GDM1 (cell line): ENCODE results near the gene GUCY1A2.

Experiments
- DNase-seq: peaks from one replicate; lab custom pipeline; 2025; lab: John Stamatoyannopoulos, UW

Gene GUCY1A2

GRCh38 chr11:106998116-106998915 lies 20.0 kb downstream of the GUCY1A2 start:
- DNase-seq: no peak

GRCh38 chr11:106997227-106997626 lies 21.0 kb downstream of the GUCY1A2 start:
- no peak for DNase-seq

- DNase-seq: no peak
Measured at GRCh38 chr11:106996691-106997090, 21.6 kb downstream of the GUCY1A2 start.

DNA sequence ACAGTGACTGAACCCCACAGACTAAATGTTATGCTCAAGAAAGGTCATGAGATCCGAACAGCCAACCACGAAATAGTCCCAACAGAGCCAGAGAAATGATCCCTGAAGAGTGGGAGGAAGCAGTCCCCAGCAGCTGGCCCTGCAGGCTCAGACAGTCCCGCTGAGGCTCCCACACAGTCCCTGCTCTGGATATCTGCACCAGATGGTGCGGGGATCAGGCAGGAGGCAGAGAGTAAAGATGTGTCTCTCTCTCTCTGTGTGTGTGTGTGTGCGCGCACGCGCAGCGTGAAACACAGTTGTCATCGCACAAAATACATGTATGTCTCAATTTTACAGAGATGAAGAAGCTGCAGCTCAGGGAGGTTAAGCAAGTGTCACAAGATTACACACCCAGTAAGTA lies 27.9 kb downstream of the GUCY1A2 start:
- DNase-seq: no peak

DNA sequence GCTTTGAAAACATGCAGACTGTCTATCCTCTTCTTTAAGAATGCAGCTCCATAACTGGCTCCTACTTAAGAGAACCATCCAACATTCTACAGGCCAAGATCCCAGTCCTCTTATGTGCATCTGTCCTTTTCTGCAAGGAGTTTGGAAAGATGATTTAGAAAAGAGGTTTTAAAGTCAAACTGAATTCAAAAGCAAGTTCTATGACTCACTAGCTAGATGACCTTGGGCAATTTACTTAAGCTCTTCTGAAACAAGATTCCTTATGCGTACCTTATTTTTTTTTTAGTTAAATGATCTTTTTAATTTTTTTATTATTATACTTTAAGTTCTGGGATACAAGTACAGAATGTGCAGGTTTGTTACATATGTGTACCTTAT lies 29.2 kb downstream of the GUCY1A2 start:
- DNase-seq: no peak

GRCh38 chr11:106988151-106989077 lies 29.9 kb downstream of the GUCY1A2 start:
- no peak for DNase-seq

DNA sequence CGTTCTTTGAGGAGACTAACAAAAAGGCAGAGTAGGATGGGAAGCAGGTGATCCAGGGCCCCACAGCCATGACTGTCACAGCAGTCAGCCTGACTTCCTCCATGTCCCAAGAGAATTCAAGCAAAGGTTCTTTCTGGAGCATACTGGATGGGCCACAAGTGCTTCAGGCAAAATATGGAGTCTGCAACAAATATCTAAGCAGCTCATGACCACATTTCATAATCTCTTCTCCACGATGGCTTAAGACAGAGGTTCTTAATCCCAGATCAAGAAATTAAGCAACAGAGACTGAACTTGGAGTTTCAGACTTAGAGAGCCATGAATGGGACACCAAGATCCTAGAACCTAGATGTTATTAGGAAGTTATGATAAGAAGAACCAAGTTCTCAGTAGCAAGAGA lies 31.6 kb downstream of the GUCY1A2 start:
- DNase-seq: no peak

GRCh38 chr11:106986261-106986660 lies 32.0 kb downstream of the GUCY1A2 start:
- no peak for DNase-seq

GRCh38 chr11:106983991-106984390 lies 34.3 kb downstream of the GUCY1A2 start:
- no peak for DNase-seq

DNA sequence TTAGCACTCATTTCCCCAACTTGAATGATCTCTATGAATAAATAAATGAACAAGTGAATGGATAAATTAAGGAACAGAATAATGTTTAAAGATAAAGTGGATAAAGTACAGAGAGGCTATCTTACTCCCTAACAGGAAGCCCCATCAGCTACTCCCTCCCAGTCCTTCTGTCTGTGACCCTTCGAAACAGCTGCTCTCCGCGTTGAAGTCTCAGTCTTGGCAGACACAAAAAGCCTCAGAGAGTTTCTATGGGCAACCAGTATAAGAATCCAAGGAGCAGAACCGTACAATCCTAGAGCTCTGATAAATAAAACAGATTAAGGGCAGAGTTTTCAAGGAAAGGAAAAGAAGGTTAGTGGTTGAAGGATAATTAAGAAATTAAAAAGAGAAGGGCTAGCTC lies 35.0 kb downstream of the GUCY1A2 start:
- DNase-seq: no peak

DNA sequence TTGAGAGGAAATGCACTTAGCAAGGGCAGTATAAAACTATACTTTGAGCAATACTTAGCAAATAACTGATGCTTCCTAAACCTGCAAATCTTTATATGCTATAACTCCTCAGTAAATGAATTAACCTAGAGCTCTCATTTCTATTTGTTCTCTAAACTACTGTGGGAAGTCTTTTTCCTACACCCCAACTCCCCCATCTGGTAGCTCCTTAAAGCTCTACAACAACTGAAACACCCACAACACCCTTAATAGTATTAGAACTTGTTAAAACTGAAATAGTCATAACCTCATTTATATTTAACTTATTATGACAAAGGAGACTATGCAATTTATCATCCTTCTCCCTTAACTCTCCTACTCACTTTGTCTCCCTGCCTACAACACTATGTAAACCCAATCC lies 43.4 kb downstream of the GUCY1A2 start:
- no peak for DNase-seq

DNA sequence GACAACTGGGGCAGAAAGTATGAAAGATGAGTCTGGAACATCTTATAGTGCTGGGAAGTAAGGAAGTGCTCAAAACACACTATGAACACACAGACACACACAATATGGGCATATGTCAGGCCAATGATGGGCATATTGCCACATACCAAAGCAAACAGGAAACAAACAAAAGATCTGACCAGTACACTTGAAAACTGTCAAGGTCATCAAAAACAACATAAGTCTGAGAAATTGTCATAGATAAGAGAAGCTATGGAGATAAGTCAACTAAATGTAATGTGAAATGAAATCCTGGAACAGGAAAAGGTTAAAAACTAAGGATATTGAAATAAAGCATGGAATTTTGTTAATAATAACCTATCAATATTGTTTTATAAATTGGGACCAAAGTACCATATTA lies 46.4 kb downstream of the GUCY1A2 start:
- DNase-seq: no peak

DNA sequence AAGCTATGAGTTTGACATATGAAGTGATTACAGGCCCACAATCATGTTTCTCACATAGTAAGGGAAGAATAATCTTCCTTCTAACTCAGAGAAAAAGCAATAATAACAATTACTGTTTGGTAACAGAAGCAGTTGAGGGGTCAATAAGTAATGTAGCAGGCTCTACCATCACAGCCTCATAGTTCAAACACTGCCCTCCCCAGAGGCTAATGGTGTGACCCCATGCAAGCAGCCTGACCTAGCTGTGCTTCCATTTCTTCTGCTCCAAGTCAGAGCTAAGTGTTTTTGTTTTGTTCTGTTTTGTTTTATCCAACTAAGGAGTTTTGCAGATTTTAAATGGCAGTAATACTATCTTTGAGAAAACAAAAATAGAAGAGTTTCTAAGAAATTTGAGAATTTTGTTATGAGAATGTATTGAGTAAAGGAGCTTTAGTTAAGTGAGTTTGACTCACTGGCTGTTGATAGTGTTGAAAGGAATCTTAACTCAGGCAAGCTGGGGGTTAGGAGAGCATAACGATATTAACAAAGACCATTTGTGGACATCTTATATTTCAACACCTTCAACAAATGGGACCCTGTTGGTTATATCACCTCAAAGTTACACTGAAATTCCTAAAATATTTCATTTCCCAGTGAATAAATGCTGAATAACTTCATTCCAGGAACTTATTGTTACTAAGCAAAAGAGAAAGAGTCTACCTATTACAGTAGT lies 48.5 kb downstream of the GUCY1A2 start:
- no peak for DNase-seq

GRCh38 chr11:106962995-106963394 lies 55.3 kb downstream of the GUCY1A2 start:
- DNase-seq: no peak

- DNase-seq: no peak
Measured at GRCh38 chr11:106961518-106961917, 56.8 kb downstream of the GUCY1A2 start.

DNA sequence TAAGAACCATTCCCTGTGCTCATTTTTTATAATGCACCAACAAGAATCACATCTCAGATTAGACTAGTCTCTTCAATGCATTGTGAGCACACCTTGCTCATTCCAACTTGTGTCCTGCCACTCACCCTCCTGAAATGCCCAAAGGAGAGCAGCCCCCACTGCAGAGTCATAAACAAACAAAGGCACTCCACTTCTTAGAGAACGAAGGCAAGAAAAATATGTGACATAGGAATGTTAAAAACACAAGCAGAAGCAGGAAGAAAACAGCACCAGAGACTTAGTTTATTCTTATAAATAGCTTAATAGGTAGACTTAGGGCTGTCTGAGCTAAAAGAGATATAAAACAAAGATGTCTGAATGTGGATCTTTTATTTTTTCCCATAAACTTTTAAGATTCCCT lies 57.2 kb downstream of the GUCY1A2 start:
- DNase-seq: no peak

DNA sequence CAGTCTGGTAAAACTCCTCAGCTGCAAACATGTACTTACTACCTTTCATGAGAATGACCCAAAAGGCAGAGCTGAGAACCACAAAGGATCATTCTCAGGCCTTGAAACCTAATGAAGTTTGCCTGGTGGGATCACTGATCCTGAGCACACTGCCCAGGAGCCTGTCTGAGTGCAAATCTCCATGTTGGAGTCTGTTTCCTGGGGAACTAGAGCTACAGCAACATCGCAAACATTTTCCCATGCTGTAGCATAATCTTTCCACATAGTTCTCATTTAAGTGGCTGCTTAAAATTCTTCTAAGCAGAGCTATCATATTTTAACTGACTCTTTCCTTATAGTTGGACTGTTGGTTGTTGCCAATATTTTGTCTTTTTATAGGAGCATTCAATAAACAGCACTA lies 58.5 kb downstream of the GUCY1A2 start:
- no peak for DNase-seq

GRCh38 chr11:106959386-106959785 lies 58.9 kb downstream of the GUCY1A2 start:
- DNase-seq: no peak

DNA sequence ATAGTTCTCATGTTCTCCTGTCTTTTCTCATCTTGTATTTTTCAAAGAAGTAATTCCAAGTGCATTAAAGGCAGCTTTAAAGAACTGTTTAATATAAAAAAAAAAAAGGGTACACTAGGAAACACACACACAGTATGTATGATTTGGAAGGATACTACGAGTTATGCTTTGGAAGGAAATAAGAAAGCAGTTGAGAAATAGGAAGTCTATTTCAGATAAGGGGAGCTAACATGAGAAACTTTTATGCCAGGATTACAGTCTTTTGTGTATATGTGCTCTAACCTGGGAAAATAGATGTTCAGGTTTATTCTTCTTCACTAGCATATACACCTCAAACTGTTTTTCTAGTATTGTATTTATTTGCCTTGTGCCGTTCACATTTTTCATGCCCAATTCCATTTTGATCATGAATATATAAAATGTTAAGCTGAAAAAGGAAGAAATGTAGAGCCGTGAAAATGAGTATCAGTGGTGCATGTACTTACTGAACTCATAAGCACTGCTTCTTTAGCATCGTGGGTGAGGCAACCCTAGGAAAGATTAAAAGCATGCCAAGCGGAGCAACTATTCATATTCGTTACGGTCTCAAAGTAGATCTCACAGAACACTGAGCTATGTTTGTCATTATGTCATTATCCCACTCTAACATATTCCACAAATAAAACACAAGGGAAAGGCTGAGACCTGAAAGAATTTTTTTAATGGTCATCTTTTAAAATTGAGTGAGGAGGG lies 59.6 kb downstream of the GUCY1A2 start:
- no peak for DNase-seq

DNA sequence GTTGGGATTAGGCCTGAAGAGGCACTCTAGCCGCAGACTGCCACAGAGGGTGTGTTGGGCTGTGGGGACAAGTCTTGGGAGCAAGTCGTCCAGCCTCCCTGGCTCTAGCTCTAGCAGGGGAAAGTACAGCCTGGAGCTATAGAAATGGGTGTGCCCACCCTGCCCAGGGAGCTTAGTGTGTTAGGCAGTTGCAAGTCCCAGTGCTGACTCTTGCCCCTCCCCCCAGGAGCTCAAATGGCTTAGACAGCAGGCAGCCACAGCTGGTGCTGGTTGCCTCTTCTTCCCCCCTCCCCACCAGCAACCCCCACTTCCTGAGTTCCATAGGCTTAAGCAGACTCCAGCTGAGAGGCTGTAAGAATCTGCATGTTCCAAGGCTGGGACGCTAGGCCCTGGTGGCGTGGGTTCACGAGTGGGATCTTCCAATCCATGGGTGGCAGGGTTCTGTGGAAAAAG lies 61.2 kb downstream of the GUCY1A2 start:
- DNase-seq: no peak

GRCh38 chr11:106950067-106950491 lies 68.2 kb downstream of the GUCY1A2 start:
- no peak for DNase-seq

DNA sequence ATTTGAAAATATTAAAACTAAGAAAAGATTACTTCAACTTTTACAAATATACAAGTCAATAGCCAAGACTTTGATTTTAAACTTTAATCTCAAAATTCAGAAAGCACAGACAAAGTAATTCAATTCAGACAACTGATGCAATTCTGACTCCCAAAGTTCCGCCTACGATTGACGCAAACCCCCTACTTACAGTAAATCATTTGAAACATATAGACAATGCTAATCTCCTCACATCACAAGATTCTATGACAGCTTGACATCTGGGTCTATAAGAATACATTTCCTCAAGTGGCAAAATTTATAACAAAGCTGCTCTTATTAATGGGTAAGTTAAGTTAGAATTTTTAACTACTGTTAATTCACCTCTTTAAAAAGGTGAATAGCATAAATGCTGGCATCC lies 75.2 kb downstream of the GUCY1A2 start:
- DNase-seq: no peak
